ENCODE measurements around the gene CRIM1. TPM values are rescaled to one million over a fixed set of nuclear protein-coding genes. Genes with fewer than 3 reads are reported as not detected.

Gene CRIM1
- total and polyA plus RNA-seq, 4 donors, result 2.2 to 22.1 (median 9.6) TPM

DNA sequence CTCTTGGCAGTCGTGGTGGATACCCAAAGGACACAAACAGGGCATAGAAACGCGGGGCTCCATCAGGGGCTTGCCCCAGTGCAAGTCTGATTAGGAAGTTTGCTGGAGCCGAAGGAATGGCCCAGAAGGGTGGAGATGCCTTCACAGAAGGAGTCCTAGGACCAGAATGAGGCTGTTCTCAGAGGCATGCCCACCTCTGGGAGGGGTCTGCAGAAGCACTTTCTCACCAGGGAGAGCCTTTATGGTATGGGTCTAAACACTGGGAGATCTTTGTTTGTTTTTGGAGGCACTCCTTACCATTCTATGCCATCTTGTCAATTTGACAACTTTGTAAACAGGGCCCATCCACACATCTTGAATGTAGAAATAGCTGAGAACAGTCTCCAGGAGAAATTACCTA, 75.0 kb downstream of the CRIM1 start:
- Histone ChIP-seq H3K9ac (ENCODE audit: low read depth in 1 of 2, low read length in 2 of 2) (no peak overlapping the region), H3K4me1 (ENCODE audit: control insufficient read depth in 4 of 4, insufficient read depth in 4 of 4, low read length in 3 of 4) (peaks cover 0 to 4% (median under 1%) of the 10 kb centered on the region in 4 donors), H3K9me3 (ENCODE audit: control insufficient read depth in 4 of 4, low read length in 3 of 4) (no peaks in the 10 kb centered on the region), H3K27me3 (ENCODE audit: control insufficient read depth in 4 of 4, insufficient read depth in 4 of 4, low read length in 3 of 4) (no peaks in the 10 kb centered on the region), H3K27ac (ENCODE audit: low read depth in 1 of 2, low read length in 2 of 2) (no peak overlapping the region), H3K36me3 (ENCODE audit: control insufficient read depth in 4 of 4, insufficient read depth in 3 of 4, low read depth in 1 of 4, low read length in 3 of 4) (no peaks in the 10 kb centered on the region), H3K4me3 (ENCODE audit: low read depth in 1 of 3, low read length in 3 of 3) (no peak overlapping the region)
- TF ChIP-seq RAD21 (IDR thresholded peaks at IDR 0.05), result no peak
- no peak for TF ChIP-seq HNF4A (conservative IDR thresholded peaks at IDR 0.05)
- no peak for TF ChIP-seq CTCF (IDR thresholded peaks at IDR 0.05; ENCODE audit: low read depth, low read length, missing input control)
- no peak for TF ChIP-seq ZBTB33 (IDR thresholded peaks at IDR 0.05)
- no peak for TF ChIP-seq HNF4G (IDR thresholded peaks at IDR 0.05)
- no peak for TF ChIP-seq ATF3 (IDR thresholded peaks at IDR 0.05)
- TF ChIP-seq YY1 (IDR thresholded peaks at IDR 0.05), result no peak
- TF ChIP-seq TAF1 (conservative IDR thresholded peaks at IDR 0.05), result no peak
- TF ChIP-seq NR2F2 (IDR thresholded peaks at IDR 0.05), result no peak
- TF ChIP-seq, protein P1, sequence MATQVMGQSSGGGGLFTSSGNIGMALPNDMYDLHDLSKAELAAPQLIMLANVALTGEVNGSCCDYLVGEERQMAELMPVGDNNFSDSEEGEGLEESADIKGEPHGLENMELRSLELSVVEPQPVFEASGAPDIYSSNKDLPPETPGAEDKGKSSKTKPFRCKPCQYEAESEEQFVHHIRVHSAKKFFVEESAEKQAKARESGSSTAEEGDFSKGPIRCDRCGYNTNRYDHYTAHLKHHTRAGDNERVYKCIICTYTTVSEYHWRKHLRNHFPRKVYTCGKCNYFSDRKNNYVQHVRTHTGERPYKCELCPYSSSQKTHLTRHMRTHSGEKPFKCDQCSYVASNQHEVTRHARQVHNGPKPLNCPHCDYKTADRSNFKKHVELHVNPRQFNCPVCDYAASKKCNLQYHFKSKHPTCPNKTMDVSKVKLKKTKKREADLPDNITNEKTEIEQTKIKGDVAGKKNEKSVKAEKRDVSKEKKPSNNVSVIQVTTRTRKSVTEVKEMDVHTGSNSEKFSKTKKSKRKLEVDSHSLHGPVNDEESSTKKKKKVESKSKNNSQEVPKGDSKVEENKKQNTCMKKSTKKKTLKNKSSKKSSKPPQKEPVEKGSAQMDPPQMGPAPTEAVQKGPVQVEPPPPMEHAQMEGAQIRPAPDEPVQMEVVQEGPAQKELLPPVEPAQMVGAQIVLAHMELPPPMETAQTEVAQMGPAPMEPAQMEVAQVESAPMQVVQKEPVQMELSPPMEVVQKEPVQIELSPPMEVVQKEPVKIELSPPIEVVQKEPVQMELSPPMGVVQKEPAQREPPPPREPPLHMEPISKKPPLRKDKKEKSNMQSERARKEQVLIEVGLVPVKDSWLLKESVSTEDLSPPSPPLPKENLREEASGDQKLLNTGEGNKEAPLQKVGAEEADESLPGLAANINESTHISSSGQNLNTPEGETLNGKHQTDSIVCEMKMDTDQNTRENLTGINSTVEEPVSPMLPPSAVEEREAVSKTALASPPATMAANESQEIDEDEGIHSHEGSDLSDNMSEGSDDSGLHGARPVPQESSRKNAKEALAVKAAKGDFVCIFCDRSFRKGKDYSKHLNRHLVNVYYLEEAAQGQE (IDR thresholded peaks at IDR 0.05), result no peak
- whole genome bisulfite sequencing, result 41% methylated on average over 4 of the region's 4 CpGs
- no peak for DNase-seq (ENCODE audit: low spot score)

DNA sequence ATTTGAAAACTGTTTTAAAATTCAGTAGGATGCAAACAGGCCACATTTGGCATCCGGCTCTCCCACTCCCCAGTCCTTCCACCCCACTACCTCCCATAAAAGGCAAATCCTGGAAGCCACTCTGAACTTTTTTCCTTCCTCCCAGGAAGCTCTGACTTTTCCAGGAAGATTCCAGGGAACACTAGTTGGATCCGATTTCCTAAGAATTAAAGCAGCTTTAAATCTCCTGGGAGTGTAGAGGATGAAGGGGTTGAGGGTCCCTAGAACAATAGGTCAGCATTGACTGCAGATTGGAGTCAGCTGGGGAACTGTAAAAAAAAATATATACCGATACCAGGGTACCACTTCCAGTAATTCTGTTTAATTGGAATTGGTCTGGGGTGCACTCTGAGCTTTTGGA, 76.9 kb downstream of the CRIM1 start:
- Histone ChIP-seq H3K9me3 (ENCODE audit: control insufficient read depth in 4 of 4, low read length in 3 of 4) (no peaks in the 10 kb centered on the region), H3K4me1 (ENCODE audit: control insufficient read depth in 4 of 4, insufficient read depth in 4 of 4, low read length in 3 of 4) (peaks cover 0 to 4% (median under 1%) of the 10 kb centered on the region in 4 donors), H3K9ac (ENCODE audit: low read depth in 1 of 2, low read length in 2 of 2) (no peak overlapping the region), H3K27ac (ENCODE audit: low read depth in 1 of 2, low read length in 2 of 2) (no peak overlapping the region), H3K36me3 (ENCODE audit: control insufficient read depth in 4 of 4, insufficient read depth in 3 of 4, low read depth in 1 of 4, low read length in 3 of 4) (no peaks in the 10 kb centered on the region), H3K27me3 (ENCODE audit: control insufficient read depth in 4 of 4, insufficient read depth in 4 of 4, low read length in 3 of 4) (no peaks in the 10 kb centered on the region), H3K4me3 (ENCODE audit: low read depth in 1 of 3, low read length in 3 of 3) (no peak overlapping the region)
- 74% methylated on average over 3 of the region's 3 CpGs for WGBS
- no peak for DNase-seq (ENCODE audit: low spot score)
- TF ChIP-seq FOXA2 (IDR thresholded peaks at IDR 0.05) (no peak), GABPA (IDR thresholded peaks at IDR 0.05 in 1 of 2, conservative IDR thresholded peaks at IDR 0.05 in 1 of 2) (no peak), NR2F2 (IDR thresholded peaks at IDR 0.05) (peak; percentile 90), CTCF (IDR thresholded peaks at IDR 0.05; ENCODE audit: low read depth, low read length, missing input control) (no peak), RAD21 (IDR thresholded peaks at IDR 0.05) (no peak), YY1 (IDR thresholded peaks at IDR 0.05) (no peak), FOXA1 (IDR thresholded peaks at IDR 0.05) (no peak)
- TF ChIP-seq, protein P2, sequence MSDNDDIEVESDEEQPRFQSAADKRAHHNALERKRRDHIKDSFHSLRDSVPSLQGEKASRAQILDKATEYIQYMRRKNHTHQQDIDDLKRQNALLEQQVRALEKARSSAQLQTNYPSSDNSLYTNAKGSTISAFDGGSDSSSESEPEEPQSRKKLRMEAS (IDR thresholded peaks at IDR 0.05), result no peak
- TF ChIP-seq, protein P1 (IDR thresholded peaks at IDR 0.05), result peak; percentile 85
